HG03175 (cell line): ENCODE data around the gene SNAPC4.

Source experiments
- ATAC-seq: cut with Tn5 transposase; IDR thresholded peaks from one replicate; pipeline ENCODE4 v1.9.1; 2021; ENCODE audit warnings: mild to moderate bottlenecking, moderate library complexity; ENCODE audit not compliant: unreplicated experiment

The SNAPC4 gene

DNA sequence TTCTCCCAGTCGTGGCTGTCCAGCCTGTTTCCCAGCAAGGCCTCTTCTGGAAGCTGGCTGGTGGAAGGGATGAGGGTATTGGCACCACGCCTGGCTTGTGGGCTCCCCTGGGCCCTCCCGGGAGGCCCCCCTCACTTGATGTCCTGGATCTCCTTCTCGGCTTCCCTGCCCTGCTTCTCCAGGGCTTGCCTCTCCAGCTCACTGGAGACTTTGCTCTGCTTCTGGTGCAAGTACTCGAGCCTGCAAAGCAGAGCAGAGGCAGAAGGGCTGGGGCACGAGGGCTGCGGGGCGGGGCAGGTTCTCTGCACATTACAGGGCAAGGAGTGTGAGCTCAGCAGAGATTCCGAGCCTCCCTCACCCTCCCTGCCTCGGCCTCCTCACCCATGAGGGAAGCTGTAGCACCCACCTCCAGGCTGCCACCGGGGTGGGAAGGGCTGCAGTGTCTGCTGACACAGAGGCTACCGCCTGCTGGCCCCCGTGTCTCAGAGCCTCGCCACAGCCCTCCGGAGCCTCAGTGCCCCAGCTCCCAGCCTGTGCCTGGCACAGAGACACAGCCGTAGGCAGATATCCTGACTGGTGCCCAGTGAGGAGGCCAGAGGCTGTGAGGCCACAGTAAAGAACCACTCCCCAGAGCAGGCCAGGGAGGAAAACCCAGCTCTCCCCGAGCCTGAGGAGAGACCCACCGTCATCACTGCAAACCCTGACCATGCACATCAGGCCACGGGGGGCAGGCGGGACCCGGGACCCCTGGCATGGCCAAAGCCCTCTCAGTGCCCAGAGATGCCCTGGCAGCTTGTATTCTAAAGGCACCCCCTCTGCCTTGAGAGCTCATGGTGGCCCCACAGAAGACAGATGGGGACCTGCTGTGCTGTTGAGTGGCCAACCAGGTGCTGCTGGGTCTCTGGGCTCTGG, 7.2 kb downstream of the SNAPC4 start:
- no peak for ATAC-seq

DNA sequence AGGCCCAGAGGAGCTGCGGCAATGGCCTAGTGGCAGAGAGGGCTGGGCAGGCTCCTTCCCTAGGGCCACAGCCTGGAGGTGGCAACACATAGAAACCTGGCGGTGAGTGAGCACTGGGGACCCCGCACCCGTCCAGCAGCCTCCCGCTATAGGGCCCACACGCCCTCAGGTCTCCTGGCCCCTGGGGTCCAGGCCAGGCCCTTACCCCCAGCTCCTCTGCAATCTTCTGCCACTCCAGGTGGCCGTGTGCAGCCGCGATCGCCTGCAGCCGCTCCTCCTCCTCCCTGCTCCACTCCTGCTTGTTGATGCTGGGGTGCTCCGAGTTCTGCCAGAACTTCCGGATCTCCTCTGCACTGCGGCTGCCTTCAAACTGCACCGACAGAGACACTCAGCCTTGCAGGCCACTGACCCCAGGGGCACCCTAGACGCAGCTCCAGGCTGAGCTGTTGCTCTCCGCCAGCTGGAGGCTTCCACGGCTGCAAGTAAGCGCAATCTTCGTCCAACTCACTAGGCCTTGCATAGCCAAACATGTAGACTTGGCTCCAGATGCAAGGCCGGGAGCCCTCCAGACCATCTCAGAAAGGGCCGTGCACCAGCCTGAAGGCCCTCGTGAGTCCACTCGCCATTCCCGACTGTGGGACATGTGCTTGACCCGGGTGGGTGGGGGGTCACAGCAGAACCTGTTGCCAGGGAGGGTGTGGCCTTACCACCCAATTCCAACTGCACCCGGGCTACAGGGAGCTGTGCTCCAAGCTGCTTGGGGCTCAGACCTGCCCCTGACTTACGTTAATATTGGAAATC, 8.0 kb downstream of the SNAPC4 start:
- no peak for ATAC-seq

DNA sequence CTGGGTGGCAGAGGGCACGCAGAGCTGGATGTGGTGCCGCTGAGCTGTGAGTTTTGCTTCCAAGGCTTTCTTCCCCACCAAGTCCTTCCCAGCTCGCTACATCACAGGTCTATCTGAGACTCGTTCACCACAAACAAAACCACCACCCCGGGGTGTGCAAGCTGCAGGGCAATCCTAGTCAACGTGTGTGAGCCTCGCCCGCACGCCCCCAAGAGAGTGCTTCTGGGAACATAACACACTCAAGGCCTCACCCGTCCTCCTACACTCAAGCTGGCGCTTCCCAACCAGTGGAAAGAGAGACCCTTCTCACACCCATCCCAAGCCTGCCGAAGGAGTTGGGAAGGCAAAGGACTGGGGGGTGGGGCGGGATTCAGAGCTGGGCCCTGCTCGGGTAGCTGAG, 10.6 kb downstream of the SNAPC4 start:
- ATAC-seq: no peak

DNA sequence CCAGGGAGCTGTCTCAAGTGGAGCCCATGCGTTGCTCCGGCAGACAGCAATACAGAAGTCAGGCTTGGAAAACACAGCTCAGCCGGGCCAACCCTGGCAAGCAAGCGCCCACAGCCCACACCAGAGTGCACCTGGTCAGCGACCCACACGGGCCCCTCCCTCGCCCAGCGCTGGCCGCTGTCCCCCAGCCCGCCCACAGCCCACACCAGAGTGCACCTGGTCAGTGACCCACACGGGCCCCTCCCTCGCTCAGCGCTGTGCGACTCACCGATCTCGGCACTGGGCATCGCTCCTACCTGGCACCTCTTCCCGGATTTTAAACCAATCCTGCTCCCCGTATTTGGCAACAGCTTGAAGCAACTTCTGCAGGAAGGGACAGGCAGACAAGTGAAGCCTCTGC, 12.8 kb downstream of the SNAPC4 start:
- no peak for ATAC-seq

DNA sequence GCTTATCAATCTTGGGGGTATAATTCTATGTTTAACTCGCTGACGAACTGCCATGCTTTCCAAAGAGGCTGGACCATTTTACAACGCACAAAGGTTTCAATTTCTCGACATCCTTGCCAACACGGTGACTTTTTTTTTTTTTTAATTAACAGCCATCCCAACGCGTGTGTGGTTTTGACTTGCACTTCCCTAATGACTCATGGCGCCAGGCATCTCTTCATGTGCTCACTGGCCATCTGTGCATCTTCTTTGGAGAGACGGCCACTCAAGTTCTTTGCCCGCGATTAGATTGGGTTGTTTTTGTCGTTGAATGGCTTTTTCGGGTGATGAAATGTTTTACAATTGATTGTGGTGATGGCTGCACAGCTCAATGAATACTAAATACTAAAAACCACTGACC, 14.0 kb downstream of the SNAPC4 start:
- no peak for ATAC-seq

DNA sequence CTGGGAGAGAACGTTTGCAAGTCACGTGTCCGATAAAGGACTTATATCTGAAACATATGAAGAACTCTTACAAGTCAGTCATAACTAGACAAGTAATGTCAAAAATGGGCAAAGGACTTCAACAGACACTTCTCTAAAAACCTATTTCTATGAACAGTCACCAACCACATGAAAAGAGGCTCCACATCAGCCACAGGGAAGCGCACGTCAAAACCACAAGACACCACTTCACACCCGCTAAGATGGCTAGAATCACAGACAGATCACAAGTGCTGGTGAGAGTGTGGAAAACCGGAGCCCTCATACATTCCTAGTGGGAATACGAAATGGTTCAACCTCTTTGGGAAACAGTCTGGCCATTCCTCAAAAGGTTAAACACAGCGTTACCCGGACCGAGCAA, 15.0 kb downstream of the SNAPC4 start:
- no peak for ATAC-seq

DNA sequence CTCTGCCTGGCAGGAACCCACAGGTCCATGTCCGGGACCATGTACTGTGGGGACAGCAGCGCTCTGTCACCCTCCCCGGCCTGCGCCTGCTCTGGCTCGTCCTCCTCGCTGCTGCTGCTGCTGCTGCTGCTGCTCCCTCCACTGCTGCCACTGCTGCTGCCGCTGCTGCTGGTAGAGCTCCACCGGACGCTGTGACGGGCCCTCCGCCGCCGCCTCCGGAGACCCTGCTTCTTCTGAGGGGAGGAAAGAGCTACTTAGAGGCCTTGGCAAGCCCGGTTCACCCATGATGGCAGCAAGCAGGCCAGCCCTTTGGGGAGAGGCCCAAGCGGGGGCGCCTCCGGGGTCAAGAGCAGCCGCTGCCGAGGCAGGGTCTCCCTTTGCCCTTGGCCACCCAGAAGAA, 16.5 kb downstream of the SNAPC4 start:
- no peak for ATAC-seq

DNA sequence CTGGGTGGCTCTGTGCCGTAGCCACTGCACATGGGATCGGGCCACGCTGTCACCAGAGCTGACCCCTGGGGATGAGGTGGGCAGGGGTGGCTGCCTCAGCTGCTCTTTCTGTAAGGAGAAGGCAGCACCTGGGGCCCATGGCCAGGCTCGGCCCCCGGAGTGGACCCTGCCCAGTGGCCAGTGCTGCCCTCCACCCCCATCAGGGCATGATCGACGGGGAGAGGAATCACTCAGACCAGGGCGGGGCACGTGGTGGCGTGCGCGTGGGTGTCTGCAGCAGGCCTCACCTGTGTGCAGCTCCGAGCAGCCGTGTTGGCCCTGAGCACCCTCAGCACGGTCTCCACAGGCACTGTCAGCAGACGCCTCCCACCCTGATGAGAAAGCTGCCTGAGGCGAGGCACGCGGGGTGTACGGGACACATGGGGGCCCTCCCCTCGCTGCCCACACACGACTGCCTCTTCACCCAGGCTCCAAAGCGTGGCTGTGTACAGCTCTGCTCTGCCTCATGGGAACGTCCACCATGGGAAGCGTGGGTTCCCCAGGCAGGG, 17.9 kb downstream of the SNAPC4 start:
- no peak for ATAC-seq

DNA sequence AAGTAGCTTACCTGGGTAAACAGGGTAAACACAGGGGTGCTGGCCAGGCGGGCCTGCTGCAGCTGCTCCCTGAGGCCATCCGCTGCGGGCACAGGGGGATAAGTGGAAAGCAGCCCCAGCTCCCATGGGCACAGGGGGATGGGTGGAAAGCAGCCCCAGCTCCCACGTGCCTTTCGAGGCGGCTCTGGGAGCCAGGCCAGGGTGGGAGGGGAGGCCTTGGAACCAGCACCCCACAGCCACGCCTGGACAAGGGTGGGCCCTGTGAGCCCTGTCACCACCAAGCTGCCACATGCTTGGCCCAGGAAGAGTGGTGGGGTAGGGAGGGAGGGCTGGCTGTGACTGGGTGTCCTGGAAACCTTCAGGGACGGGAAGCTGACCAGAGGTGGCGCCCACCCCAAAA, 18.7 kb downstream of the SNAPC4 start:
- no peak for ATAC-seq

DNA sequence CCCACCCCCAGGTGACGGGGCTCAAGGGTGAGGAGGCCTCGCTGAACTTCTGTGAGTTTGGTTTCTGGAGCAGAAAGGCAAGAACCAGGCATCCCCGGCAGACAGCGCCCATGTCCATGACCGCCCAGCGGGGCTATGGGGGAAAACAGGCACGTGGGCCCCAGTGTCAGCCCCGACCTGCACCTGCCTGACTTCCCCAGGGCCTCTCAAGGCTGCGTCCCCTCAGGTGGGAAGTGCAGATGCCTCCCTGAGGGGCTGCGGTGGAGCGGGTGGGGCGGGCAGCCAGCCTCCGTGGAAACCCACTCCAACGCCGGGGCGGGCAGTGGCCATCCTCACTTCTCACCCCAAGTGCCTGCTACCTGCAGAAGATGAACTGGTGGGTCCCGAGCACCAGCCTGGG, 19.6 kb downstream of the SNAPC4 start:
- ATAC-seq: no peak

DNA sequence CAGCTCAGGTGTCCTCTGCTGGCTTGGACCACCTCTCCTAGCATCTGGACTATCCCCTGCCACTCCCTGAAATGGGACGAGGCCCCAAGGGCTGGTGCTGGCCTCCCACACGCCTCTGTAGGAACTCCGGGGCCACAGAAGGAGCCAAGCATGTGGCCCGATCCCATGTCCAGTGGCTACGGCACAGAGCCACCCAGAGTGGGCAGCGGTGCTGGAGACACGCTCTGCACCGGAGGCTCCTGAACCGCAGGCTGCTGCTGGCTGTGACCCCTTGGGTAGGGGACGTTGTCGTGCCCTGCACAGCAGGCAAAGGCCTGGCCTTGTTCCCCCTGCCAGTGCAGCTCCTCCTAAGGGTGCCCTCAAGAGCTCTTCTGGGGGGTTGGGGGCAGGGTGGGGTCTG, 20.1 kb downstream of the SNAPC4 start:
- no peak for ATAC-seq

DNA sequence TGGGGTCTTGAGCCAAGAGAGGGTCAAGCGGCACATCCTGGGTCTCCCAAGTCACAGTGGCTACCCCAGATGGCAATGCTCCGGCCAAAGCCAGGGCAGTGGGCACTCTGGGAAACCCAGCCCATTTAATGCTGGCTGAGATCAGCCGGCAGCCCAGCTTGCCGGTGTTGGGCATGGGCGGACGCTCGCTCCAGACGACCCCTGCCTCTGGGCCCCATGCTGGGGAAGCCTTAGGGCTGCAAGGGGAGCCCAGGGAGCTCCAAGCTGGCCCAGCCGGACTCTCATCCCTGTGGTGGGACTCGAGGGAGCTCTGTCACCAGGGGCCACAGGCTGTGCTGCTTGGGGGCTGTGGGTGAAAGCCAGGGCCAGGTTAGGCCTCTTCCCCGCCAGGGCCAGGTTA, 20.6 kb downstream of the SNAPC4 start:
- ATAC-seq: no peak

DNA sequence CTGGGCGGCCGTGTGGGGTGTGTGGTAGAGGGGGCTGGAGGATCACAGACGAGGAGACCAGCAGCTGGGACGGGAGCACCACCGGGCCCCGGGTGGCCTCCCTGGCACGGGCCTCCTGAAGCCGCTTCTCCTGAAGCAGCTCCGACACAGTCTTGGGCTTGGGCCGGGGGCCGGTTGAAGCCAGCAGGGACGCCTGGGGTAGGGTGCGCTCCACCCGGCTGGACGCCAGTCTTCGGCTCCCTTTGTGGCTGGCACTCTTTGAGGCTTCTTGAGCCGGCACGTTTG, 21.0 kb downstream of the SNAPC4 start:
- ATAC-seq: no peak

DNA sequence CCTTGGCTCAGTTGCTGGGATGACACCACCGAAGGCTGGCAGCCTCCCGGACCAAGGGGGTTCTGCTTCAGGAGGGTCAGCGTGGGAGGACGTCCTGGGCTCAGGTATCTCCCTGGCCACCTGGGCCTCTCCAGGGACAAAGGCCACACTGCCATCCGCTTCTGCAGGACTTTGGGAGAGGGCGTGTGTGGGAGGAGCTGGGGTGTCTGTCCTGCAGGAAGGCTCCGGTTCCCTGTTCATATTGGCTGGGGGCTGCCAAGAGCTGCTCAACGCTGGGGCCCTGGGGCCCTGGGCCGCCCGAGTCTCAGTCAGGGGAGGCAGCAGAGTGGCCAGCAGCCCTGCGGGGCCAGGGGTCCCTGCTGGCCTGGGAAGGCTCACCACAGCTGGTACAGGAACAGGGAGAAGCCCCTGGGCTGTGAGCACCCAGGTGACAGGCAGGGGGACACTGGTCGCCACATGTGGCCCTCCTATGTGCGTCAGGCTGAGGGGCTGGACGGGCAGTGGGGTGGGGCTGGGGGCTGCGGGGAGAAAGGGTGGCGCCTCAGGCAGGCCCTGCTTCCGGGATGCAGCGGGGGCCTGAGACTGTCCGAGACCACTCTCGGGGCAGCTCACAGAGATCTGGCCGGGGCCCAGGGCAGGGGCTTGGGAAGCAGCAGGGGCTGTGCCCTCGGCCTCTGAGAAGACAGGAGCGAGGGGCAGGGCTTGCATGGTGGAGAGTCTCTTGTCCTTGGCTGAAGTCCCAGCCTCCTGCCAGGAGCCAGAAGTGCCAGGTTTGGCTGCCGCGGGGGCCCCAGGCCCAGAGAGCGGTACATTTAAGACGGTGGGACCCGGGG, 21.6 kb downstream of the SNAPC4 start:
- ATAC-seq: no peak

DNA sequence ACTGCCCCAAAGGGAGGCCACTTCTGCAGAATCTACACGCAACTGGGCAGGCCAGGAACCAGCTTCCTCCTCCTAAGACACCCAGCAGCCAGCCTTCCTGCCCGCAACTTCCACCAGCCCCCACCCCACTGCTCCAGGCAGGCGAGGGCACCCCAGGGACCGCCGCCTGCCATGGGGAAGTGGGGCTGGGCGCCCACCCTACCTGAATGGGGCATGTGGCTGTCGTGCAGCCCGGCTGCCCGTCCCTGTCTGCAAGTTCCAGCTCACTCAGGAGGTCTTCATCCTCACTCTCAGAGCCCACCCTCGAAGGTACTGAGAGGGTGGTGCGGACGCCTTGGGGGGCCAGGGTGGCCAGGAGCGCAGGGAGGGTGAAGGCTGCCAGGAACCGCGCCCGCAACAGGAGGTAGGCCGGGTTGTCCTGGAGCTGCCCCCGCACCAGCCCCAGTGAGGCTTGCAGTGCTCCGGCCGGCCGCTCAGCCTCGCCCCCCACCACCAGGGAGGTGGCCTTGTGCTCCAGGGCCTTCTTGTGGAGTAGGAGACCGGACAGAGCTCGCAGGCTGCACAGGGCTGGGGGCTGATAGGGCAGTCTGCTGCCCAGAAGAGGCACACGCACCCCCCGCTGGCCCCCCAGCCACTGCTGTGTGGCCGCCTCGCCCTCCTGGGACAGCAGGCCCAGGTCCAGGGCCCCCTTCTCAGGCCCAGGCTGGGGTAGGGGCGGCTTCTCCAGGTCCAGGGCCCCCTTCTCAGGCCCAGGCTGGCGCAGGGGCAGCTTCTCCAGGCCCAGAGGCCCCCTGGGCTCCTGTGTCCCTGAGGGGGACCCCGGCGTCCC, 22.4 kb downstream of the SNAPC4 start:
- ATAC-seq: no peak

DNA sequence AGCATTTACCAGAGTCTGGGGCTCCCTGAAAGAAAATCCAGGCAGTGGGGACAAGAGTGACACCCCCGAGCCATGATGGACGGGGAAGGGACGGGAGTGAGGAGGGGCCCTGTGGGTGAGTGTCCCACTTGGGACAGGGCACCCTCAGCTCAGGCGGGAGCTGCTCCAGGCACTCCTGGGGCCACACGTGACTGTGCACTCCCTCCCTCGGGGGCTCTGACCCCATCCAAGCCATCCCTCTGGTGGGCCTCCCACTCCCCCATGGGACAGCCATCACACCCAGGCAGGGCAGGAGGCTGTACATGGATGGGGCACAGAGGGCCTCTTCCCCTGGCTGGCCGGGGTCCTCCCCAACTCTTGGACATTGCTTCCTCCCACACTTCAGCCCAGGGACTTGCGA, 23.5 kb downstream of the SNAPC4 start:
- no peak for ATAC-seq

DNA sequence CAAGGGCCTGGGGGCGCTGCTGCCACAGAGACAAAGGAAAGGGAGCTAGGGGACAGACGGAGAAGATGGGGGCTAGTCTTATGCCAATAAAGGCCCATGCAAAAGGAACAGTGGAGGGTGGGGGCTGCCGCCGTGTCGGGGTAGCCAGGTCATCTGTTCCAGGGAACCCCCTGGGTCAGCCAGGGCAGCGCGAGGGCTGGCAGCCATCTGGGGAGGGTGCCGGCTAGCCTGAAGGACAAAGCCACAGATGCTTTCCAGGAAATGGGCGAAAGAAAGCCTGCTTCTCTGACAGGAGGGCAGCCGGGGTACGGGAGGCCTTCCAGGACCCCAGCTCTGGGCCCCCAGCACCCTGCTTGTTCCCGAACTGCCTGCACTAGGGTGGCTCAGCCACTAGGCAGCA, 24.9 kb downstream of the SNAPC4 start:
- ATAC-seq: no peak

DNA sequence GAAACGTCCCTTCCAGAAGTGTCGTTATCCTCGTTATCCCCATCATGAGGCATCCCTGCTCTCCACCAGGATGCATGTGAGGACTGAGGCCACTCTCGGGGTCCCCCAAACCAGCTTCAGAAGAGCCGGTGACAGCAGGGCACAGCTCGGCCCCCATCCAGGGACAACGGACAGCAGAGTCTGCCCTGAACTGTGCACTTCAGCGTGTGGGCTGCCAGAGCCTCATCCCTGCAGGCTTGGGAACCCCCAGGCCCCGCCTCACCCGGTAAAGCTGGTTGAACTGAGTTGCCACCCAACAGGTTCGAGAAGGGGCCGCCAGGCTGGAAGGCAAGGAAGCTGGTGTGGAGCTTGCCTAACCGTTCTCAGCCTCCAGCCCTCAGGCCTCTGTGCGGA, 25.8 kb downstream of the SNAPC4 start:
- no peak for ATAC-seq

DNA sequence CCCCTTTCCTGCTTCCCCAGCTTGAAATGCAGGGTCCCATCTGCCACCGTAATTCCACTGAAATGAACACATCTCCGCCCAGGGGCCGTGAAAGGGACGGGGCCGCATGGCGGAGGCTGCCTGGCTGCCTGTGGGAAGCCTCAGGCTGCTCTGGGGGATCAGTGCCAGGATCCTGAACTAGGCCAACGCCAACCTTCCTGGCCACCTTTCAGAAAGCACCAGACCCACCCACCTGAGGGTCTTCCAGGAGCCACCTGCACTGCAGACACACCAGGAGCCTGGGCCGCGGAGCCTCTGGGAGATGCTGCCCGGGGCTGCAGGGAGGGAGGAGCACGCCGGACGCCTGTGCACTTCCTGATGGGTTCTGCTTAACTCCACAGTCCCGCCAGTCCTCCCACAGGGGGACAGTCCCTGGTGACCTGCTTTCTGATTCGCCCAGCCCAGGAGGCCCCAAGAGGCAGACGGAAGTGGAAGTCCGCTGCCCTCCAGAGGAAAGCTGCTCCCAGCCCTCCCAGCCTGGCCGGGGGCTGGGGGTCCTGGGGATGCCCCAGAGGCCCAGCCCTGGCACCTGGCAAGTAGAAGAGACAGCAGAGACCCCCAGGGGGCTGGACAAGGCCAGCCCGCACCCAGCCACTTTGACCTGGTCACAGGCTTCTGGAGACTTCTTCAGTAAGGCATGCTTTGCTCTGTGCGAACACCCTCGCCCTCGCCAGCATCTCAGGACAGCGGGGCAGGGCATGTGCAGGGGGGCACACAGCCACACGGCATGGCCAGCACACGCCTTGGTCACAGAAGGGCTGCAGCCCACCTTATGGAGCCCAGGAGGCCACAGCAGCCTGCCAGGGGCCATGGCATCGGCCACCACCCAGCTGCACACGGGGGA, 26.4 kb downstream of the SNAPC4 start, which contains the start of gene CARD9:
Gene CARD9 (minus strand): TSS at position 370 of the 883 bp plus-strand sequence. CDS start 1,591 bp downstream, outside the sequence.
- ATAC-seq: no peak
